SK-N-MC (cell line): ENCODE data around the gene FSTL1.

Experiments used
- EZH2 ChIP-seq: fragments of 200-600 bp; sonication (generic); IDR thresholded peaks from one replicate; pipeline ENCODE4 v1.6.1; 2017; ENCODE audit warnings: antibody characterized with exemption
- POLR2AphosphoS5 ChIP-seq: IDR thresholded peaks from 2 replicates; pipeline ENCODE4 v1.6.1; 2012; ENCODE audit warnings: mild to moderate bottlenecking, low read depth, low read length, borderline replicate concordance

DNA sequence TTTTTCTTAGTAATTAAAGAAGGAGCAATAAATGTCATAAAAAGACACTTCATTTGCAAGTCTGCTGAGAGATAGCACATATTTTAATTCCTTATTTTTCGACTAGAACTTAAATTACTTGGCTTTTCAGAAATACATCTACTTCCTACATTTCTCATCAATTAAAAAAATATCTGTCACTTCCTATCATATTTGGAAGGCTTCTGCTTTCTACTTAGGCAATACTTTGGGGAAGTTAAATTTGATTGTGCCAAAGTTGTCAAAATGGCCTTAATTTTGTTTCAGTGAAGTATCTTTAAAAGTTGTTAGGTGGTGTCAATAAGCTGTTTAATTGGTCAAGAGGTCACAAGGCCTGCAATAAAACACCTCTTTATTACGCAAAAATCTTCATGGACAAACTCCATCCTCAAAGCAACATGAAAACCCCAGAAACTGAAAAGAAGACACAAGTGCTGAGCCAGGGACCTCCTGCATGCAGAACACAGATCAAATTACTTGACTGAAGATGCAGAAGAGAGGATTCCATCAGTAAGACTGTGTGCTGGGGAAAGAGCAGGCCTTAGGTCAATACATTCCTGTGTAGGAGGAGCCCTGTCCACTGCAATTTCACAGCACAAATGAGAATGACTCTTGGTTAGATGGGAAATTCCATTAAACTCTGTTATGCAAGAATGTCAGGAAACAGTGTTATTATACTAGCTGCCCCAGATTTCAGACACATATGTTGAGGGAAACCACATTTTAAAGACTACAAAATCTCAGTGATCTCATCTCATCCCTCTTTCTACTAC is 48.0 kb upstream of the FSTL1 start:
- TF ChIP-seq EZH2 (no peak), POLR2AphosphoS5 (no peak)
